Measurements from ENCODE around the gene SH3GL3.

Gene SH3GL3

DNA sequence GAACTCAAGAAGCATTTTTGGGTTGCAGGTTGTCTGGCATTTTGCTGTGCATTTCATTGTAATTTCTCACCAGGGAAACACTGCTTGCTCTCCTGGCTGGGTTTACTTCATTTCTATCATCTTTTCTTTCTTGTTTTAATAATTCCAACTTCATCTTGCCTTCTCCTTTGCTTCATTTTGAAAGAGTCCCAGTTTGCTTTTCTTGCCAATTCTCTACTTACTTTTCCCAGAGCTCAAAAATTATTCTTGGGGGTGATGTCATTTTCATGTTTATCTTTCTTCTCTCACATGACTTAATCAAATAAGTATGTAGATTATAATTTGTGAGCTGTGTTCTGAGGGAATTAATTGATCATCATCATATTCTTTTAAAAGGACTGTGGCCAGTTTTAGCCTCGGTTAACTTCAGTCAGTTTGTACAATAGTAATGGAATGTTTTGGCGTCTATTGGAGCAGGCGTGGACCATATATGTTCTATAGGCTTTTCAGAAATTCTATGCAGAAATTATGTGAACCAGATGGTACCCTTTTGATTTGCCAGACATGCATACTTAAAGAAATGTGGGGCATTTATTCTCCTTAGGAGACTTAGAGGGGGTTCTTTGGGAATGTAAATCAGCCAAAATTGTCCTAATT, 30.1 kb downstream of the SH3GL3 start:
- in situ Hi-C loops (cut with MboI; ENCODE audit: low sequenced_read_pairs, unreplicated experiment), result no loop called here

DNA sequence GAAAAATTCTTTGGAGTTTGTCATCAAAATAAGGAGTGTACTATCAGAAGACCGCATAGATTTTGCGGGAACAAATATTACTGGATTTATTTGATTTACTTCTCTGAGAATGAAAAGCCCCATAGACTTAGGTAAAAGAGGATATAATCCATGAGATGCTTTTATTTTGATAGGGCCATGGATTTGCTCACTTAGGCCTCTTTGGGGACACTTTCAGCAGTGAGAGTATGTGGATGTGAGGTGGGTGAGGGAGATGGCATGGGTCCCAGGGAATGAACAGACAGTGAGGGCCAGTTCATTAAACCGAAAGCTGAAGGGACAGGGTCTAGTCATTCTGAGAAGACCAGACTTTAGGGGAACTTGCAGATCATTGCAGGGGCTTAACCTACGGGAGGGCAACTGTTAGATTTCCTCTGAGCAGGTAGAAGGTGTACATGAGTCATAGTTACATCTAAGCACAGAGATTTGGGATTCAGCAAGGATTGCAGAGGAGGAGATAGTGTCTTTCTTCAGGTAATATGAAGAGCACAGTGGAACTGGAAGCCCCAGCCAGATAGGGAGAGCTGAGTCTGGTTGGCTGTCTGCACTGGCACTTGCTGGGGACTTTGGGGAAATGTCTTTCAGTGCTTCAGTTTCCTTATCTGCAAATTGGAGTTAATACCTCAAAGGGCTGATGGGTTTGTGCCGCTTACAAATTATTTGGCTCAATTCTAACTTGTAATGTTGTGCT, 30.8 kb downstream of the SH3GL3 start:
- in situ Hi-C loops (cut with MboI; ENCODE audit: low sequenced_read_pairs, unreplicated experiment), result no loop called here
- DNase-seq (ENCODE audit: low spot score), result no peak
- TF ChIP-seq, protein P1, sequence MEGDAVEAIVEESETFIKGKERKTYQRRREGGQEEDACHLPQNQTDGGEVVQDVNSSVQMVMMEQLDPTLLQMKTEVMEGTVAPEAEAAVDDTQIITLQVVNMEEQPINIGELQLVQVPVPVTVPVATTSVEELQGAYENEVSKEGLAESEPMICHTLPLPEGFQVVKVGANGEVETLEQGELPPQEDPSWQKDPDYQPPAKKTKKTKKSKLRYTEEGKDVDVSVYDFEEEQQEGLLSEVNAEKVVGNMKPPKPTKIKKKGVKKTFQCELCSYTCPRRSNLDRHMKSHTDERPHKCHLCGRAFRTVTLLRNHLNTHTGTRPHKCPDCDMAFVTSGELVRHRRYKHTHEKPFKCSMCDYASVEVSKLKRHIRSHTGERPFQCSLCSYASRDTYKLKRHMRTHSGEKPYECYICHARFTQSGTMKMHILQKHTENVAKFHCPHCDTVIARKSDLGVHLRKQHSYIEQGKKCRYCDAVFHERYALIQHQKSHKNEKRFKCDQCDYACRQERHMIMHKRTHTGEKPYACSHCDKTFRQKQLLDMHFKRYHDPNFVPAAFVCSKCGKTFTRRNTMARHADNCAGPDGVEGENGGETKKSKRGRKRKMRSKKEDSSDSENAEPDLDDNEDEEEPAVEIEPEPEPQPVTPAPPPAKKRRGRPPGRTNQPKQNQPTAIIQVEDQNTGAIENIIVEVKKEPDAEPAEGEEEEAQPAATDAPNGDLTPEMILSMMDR (IDR thresholded peaks at IDR 0.05; ENCODE audit: borderline replicate concordance, control extremely low read depth, extremely low read depth, insufficient read depth, missing control alignments), result no peak

More for the DNA sequence above, 30.1 kb downstream of the SH3GL3 start:
- DNase-seq (ENCODE audit: low spot score), result no peak
- TF ChIP-seq, protein P1 (IDR thresholded peaks at IDR 0.05; ENCODE audit: borderline replicate concordance, control extremely low read depth, extremely low read depth, insufficient read depth, missing control alignments), result no peak

DNA sequence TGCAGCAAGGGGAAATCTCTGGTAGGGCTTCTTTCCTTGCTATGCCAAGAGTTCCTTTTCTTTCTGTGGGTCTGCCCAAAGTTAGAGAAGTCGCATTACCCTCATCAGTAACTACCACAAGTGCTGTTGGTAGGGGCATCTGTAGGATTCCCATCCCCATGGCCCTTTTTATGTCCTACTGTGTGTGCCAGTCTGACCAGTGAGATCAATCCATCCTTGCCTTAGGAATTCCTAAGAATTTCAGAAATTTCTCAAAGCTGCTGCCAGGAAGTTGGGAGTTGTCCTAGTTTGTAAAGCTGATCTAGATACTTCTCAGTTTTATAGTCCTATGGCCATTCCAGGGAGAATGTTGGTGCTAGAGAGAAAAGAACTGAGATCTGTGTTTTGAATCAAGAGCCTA, 36.5 kb downstream of the SH3GL3 start:
- no peak for DNase-seq (ENCODE audit: low spot score)
- in situ Hi-C loops (cut with MboI; ENCODE audit: low sequenced_read_pairs, unreplicated experiment), result no loop called here

DNA sequence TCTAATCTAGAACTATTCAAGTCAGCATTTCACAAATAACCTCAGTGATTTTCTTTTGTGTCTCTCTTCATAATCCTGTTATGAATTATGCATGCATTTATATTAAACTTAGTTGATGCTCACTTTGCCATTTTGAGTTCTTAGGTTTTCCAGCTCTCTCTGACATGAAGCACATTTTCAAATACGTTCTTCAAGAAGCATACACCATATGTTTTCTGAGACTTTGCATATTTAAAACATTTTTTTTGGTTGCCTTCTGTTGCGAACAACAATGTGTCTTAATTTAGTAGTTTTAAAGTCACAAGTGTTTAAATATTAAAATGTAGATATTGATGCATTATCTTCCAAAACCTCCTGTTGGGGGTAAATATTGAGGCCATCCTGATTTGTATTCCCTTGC, 37.5 kb downstream of the SH3GL3 start:
- in situ Hi-C loops (cut with MboI; ENCODE audit: low sequenced_read_pairs, unreplicated experiment), result no loop called here
- TF ChIP-seq, protein P1 (IDR thresholded peaks at IDR 0.05; ENCODE audit: borderline replicate concordance, control extremely low read depth, extremely low read depth, insufficient read depth, missing control alignments), result no peak
- no peak for DNase-seq (ENCODE audit: low spot score)

More for the DNA sequence above, 36.5 kb downstream of the SH3GL3 start:
- TF ChIP-seq, protein P1 (IDR thresholded peaks at IDR 0.05; ENCODE audit: borderline replicate concordance, control extremely low read depth, extremely low read depth, insufficient read depth, missing control alignments), result no peak

DNA sequence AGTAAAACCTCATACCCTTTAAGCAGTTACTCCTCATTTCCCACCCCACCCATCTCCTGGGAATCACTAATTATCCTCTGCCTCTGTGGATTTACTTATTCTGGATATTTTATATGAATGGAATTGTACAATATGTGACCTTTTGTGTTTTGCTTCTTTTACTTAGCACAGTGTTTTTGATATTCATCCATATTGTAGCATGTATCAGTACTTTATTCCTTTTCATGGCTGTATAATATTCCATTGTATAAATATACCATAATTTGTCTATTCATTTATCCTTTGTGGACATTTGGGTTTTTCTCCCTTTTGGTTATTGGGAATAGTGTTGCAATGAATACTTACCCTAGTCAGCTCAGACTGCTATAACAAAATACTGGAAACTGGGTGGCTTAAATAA, 39.2 kb downstream of the SH3GL3 start:
- DNase-seq (ENCODE audit: low spot score), result no peak
- in situ Hi-C loops (cut with MboI; ENCODE audit: low sequenced_read_pairs, unreplicated experiment), result no loop called here
- TF ChIP-seq, protein P1 (IDR thresholded peaks at IDR 0.05; ENCODE audit: borderline replicate concordance, control extremely low read depth, extremely low read depth, insufficient read depth, missing control alignments), result no peak

DNA sequence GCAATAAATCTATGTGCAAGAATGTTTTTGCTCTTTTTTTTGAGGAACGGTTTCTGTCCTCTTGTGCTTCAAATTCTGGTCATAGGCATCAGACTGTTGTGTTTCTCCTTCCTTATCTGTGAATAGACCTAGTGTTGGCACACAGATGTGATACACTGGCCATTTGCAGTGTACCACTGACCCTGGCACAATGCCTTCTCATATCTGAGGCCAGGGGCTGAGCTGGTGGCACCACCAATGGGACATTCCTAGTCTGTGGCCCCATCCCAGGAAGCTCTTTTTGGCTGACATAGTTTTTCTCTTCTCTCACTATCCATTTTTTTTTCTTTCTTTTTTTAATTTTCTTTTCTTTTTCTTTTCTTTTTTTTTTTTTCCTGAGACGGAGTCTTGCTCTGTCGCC, 40.4 kb downstream of the SH3GL3 start:
- TF ChIP-seq, protein P1 (IDR thresholded peaks at IDR 0.05; ENCODE audit: borderline replicate concordance, control extremely low read depth, extremely low read depth, insufficient read depth, missing control alignments), result no peak
- no peak for DNase-seq (ENCODE audit: low spot score)
- in situ Hi-C loops (cut with MboI; ENCODE audit: low sequenced_read_pairs, unreplicated experiment), result no loop called here
